HG02763 (cell line): ENCODE results near the gene RPL15.

Experiments
- ATAC-seq: cut with Tn5 transposase; IDR thresholded peaks from one replicate; pipeline ENCODE4 v1.9.1; 2021; ENCODE audit warnings: mild to moderate bottlenecking, moderate library complexity; ENCODE audit not compliant: unreplicated experiment

The RPL15 gene

DNA sequence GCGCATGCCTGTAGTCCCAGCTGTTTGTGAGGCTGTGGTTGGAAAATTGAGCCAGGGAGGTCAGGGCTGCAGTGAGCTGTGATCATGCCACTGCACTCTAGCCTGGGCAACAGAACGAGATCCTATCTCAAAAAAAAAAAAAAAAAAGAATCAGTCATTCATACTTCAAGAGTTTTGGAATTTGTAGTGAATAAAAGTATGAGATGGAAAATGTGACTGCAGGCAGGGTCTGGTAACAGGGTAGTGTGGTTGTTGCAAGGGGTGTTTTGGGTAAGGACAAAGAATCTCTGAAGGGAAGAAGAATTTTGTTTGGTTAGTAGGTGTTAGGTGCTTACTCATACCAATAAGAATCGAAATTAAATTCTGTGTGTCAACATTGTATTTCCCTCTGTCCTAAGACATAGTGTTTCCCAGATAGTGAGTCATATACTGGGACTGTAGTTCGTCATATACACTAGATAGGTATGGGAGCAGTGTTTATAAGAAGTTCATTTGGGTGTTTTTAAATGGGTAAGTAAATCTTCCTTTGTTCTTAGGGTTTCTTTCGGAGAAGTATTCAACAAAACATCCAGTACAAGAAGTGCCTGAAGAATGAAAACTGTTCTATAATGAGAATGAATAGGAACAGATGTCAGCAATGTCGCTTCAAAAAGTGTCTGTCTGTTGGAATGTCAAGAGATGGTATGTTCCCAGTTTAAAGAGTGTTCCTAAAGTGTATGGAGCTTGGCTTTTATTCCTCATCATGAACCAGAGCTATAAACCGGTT lies 42.4 kb downstream of the RPL15 start:
- ATAC-seq = no peak

DNA sequence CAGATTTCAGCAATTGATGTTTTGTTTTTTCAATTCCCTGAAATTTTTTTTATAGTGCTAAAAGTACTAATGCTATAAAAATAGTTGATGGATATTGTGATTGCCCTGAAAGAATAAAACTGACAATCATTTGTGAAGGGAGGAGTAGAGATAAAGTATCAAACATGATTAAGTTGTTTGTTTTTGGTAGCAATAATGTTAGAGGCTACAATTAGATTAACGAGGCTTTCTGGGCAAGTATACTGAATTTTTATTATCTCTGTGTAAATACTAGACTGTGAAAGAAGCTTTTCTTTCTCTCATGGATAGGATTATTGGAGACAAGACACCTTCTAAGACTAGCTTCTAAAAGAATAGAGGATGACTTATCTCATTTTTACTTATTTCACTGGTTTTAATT lies 43.7 kb downstream of the RPL15 start:
- ATAC-seq = no peak

DNA sequence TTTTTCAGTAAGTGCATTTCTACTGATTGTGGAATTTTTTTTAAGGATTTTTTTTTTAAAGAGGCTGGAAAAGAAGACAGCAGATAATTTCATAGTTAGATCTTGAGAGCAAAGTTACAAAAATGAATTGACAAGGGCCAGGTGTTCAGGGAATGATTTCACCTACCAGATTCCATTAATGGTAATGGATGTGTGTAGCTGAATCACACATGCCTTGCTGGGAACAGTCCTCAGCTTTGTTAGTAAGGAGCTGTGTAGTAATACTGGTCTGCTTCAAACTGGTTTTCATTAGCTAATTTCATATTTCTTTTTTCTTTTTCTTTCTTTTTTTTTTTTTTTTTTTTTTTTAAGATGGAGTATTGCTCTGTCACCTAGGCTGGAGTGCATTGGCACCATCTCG lies 44.1 kb downstream of the RPL15 start:
- ATAC-seq = no peak

DNA sequence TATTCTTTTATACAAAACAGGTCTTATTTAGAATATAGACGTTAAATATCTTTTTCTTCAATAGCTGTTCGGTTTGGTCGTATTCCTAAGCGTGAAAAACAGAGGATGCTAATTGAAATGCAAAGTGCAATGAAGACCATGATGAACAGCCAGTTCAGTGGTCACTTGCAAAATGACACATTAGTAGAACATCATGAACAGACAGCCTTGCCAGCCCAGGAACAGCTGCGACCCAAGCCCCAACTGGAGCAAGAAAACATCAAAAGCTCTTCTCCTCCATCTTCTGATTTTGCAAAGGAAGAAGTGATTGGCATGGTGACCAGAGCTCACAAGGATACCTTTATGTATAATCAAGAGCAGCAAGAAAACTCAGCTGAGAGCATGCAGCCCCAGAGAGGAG lies 45.0 kb downstream of the RPL15 start:
- no peak for ATAC-seq

DNA sequence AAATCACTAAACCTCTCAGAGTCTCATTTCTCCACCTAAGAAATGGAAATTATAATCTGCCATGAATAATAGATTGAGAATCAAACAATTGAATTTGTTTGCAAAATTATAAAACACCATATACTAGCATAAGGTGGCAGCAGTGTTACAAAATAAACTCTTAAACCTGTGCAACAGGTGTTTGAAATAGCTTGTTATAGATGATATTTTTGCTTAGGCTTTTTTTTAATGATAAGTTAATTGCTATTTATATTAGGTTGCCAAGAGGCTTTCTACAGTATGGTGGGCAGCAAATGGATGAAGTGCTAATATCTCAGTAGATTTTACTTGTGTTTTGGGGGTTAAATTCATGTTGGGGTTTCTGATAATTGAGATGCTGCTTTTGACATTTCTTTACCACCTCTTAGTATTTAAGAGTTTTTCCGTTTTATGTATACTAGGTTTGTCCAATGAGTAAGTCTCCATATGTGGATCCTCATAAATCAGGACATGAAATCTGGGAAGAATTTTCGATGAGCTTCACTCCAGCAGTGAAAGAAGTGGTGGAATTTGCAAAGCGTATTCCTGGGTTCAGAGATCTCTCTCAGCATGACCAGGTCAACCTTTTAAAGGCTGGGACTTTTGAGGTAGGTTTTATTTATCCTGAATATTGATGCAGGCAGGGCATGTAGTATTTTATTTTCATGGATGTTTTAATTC lies 47.8 kb downstream of the RPL15 start:
- no peak for ATAC-seq

DNA sequence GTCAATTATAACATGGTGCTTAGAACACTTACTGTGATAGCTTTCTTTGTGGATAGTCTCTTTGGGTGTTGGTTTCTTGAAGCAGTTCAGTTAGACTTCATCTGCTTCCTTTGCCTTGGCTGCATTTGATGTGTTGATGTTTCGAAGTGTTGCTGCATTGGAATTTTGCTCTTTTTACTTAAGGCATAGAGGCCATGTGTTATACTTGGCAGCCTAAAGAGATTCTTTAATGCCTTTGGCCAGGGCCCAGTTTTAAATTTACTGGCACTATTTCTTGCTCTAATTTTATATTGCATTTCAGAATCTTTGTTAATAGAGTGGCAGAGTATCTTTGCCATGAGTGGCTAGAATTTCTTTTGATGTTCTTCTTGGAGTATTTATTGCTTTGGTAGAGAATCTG lies 49.4 kb downstream of the RPL15 start:
- ATAC-seq = no peak

DNA sequence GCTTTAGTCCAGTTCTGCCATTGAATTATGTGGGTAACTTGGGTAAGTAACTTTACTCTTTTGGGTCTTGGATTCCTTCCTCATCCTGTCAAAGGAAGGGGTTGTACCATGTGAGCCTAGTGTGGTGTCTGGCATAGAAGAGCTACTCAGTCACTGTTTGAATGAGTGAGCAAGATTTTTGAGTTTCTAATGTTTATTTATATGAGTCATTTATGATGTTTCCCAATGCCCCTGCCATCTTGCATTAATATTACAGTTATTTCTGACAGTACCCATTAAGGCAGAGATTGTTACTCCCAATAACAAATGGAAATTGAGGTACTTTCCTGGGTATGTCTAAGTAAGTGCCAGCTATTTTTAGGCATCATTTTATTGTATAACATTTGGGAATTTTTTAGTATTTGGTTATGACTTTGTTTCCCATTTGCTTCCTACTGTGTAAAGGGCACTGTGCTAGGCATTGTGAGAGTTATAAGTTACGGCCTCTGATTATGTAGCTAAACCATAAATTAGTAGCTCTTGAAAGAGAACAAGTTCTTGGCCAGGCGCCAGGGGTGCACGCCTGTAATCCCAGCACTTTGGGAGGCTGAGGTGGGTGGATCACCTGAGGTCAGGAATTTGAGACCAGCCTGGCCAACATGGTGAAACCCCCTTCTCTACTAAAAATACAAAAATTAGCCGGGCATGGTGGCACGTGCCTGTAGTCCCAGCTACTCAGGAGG lies 51.7 kb downstream of the RPL15 start:
- no peak for ATAC-seq

DNA sequence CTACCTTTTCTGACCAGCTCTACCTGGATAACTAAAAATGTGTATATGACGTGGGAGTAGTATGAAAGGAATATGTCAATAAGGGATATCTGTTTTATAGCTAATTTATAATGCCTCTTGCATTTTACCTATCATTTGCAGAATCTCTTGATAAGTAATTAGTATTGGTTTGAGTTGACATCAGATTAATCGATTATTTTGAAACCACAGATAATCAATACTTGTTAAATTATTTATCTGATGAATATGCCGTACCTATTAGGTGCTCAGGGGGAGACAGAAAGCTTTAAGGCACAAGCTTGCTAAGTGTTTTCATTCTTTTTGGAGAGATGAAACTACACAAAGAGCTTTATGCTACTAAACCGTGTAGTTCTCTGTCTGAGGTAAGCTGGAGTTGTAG lies 52.5 kb downstream of the RPL15 start:
- ATAC-seq = no peak
